ENCODE measurements around the gene CTCFL. TPM values are rescaled to one million over a fixed set of nuclear protein-coding genes. Genes with fewer than 3 reads are reported as not detected.

The CTCFL gene
- total and polyA plus RNA-seq, 2 of the 8 experiments (the other 6 are each of a cell fraction or from before 2014, with no cell fraction given) = 0.30 to 0.80 TPM

DNA sequence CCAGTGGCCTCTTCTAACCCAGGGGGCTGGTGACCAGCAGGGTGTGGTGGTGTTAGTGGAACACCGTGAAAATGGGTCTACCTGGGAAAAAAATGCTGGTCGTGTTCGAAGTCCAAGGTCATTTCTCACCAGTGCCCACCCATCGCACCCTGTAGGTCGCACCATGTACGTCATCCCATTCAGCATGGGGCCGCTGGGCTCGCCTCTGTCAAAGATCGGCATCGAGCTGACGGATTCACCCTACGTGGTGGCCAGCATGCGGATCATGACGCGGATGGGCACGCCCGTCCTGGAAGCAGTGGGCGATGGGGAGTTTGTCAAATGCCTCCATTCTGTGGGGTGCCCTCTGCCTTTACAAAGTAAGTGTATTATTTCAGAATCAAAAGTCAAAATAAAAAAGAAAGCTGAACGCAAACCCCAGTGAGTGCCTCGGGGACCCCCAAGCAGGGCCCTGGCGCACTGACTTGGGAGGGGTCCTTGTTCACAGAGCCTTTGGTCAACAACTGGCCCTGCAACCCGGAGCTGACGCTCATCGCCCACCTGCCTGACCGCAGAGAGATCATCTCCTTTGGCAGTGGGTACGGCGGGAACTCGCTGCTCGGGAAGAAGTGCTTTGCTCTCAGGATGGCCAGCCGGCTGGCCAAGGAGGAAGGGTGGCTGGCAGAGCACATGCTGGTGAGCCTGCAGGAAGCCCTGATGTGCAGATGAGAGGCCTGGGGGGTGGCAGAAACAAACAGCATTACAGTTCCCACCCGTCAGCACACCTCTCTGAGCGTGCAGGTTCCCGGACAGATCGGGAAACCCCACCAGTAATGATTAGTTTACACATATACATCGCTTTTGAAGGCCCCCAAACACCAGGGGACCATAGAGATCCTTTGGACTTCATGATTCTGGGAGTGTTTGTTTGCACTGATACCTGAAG is 37.9 kb upstream of the CTCFL start:
- no peak for DNase-seq (ENCODE audit: low read depth in 1 of 2, low spot score in 2 of 2)
- H3K23me2 ChIP-seq (ENCODE audit: low read depth, low read length) = no peaks in the 10 kb centered on the region
- TF ChIP-seq FOSL1 (IDR thresholded peaks at IDR 0.05; ENCODE audit: insufficient read depth, low read depth, low read length) = no peak
- TF ChIP-seq SIN3A (conservative IDR thresholded peaks at IDR 0.05 in 1 of 2, IDR thresholded peaks at IDR 0.05 in 1 of 2; ENCODE audit: low read depth in 1 of 2, low read length in 2 of 2) = no peak
- TF ChIP-seq JUND (IDR thresholded peaks at IDR 0.05; ENCODE audit: low read length) = no peak
- no peak for TF ChIP-seq ZNF274 (IDR thresholded peaks at IDR 0.05; ENCODE audit: borderline replicate concordance, extremely low read depth, low read length)
- no peak for TF ChIP-seq CHD2 (IDR thresholded peaks at IDR 0.05; ENCODE audit: low read length)
- no peak for TF ChIP-seq CEBPB (IDR thresholded peaks at IDR 0.05; ENCODE audit: low read depth, low read length)
- no peak for TF ChIP-seq CHD1 (IDR thresholded peaks at IDR 0.05; ENCODE audit: low read depth, low read length)
- no peak for TF ChIP-seq NRF1 (IDR thresholded peaks at IDR 0.05; ENCODE audit: low read depth, low read length)
- no peak for TF ChIP-seq SP2 (IDR thresholded peaks at IDR 0.05; ENCODE audit: low read length)
- TF ChIP-seq EGR1 (IDR thresholded peaks at IDR 0.05; ENCODE audit: borderline replicate concordance, low read depth, low read length) = no peak
- no peak for TF ChIP-seq NANOG (IDR thresholded peaks at IDR 0.05; ENCODE audit: insufficient read depth, low read depth, low read length, poor library complexity, severe bottlenecking)
- no peak for TF ChIP-seq CBX5 (IDR thresholded peaks at IDR 0.05; ENCODE audit: low read depth, low read length)
- no peak for TF ChIP-seq POLR2A (IDR thresholded peaks at IDR 0.05; ENCODE audit: control extremely low read depth in 1 of 2, low read depth in 2 of 2, low read length in 2 of 2)

More for the DNA sequence above, 37.9 kb upstream of the CTCFL start:
- H2BK12ac ChIP-seq (ENCODE audit: low read depth, low read length) = no peak overlapping the region
- H2AFZ ChIP-seq (ENCODE audit: low read length) = no peak overlapping the region
- H3K4me3 ChIP-seq (ENCODE audit: extremely low read depth in 1 of 4, insufficient read depth in 2 of 4, low read depth in 3 of 4, low read length in 4 of 4) = no peak overlapping the region
- H2BK20ac ChIP-seq (ENCODE audit: low read length) = no peak overlapping the region
- no peaks in the 10 kb centered on the region for H3K36me3 ChIP-seq (ENCODE audit: control insufficient read depth in 2 of 4, insufficient read depth in 4 of 4, low read length in 3 of 4)
- no peaks in the 10 kb centered on the region for H3K9me3 ChIP-seq (ENCODE audit: insufficient read depth in 2 of 2, low read depth in 1 of 2, low read length in 1 of 2)
- no peak overlapping the region for H3K27ac ChIP-seq (ENCODE audit: low read depth, low read length)
- no peaks in the 10 kb centered on the region for H3K79me1 ChIP-seq (ENCODE audit: low read depth, low read length)
- no peak overlapping the region for H4K5ac ChIP-seq (ENCODE audit: insufficient read length, low read depth, low read length)
- no peak overlapping the region for H2BK15ac ChIP-seq (ENCODE audit: low read length)
- 91% methylated on average over 34 of the region's 35 CpGs; no CpG with 5 or more reads in 1 of the 2 experiments for WGBS, 2 experiments (ENCODE audit: extremely low coverage in 1 of 2, insufficient coverage in 1 of 2, insufficient read length in 1 of 2, insufficient replicate concordance in 2 of 2, low coverage in 1 of 2, low lambda C conversion rate in 2 of 2, missing lambda C conversion rate in 1 of 2)
- H2BK120ac ChIP-seq (replicated peaks; ENCODE audit: low read depth, low read length) = no peak overlapping the region
- POLR2A ChIA-PET (ENCODE audit: partially characterized antibody) = interaction anchor here (0.8 kb wide), 1 partner anchor 8 kb away, joined by 3 read pairs; no protein-coding TSS in a partner anchor
- no peak overlapping the region for H2AK5ac ChIP-seq (ENCODE audit: low read depth, low read length)
- H4K8ac ChIP-seq (ENCODE audit: extremely low read depth, insufficient read depth, low read length) = no peak overlapping the region
- no peaks in the 10 kb centered on the region for H3K4me1 ChIP-seq (replicated peaks in 1 of 4; ENCODE audit: control insufficient read depth in 3 of 4, insufficient read depth in 4 of 4, low read length in 3 of 4)
- no peak overlapping the region for H3K56ac ChIP-seq (replicated peaks; ENCODE audit: insufficient read length, low read depth, low read length)
- no peak overlapping the region for H3K18ac ChIP-seq (ENCODE audit: extremely low read depth, low read length)
- H3K14ac ChIP-seq (ENCODE audit: insufficient read length) = no peak overlapping the region
- H3K79me2 ChIP-seq (ENCODE audit: control insufficient read depth in 1 of 2, insufficient read depth in 2 of 2, low read length in 2 of 2) = no peaks in the 10 kb centered on the region
- no peaks in the 10 kb centered on the region for H4K20me1 ChIP-seq (replicated peaks in 1 of 2; ENCODE audit: control insufficient read depth in 1 of 2, insufficient read depth in 2 of 2, low read length in 2 of 2)
- no peak overlapping the region for H3K9ac ChIP-seq (replicated peaks in 1 of 4; ENCODE audit: extremely low read depth in 1 of 4, low read depth in 3 of 4, low read length in 3 of 4)
- no peak overlapping the region for H3K4ac ChIP-seq (replicated peaks; ENCODE audit: insufficient read length, low read depth, low read length)
- no peaks in the 10 kb centered on the region for H3K27me3 ChIP-seq (replicated peaks in 1 of 4; ENCODE audit: control insufficient read depth in 3 of 4, extremely low read depth in 1 of 4, insufficient read depth in 3 of 4, low read length in 3 of 4)
- H4K91ac ChIP-seq (replicated peaks; ENCODE audit: insufficient read length, low read length) = no peak overlapping the region
- no peak for FAIRE-seq
- no peak overlapping the region for H2BK5ac ChIP-seq (ENCODE audit: low read depth, low read length)
- no peak overlapping the region for H3K23ac ChIP-seq (ENCODE audit: insufficient read length)
- no peak overlapping the region for H3K4me2 ChIP-seq (ENCODE audit: insufficient read depth in 1 of 2, low read depth in 2 of 2, low read length in 2 of 2)
- CTCF ChIA-PET (ENCODE audit: partially characterized antibody) = interaction anchor here (0.9 to 6.3 kb wide), 2 partner anchors 12 to 14 kb away, joined by 5 to 46 read pairs; no protein-coding TSS in a partner anchor

All from H1 (cell line).